K562 (cell line): Measurements from ENCODE around the gene ATCAY. TPM values are rescaled to one million over a fixed set of nuclear protein-coding genes. Genes with fewer than 3 reads are reported as not detected.

Experiments
- CHD1 ChIP-seq: fragments of 200-600 bp; sonication (generic); IDR thresholded peaks from one replicate; pipeline ENCODE4 v1.6.1; 2012; ENCODE audit warnings: mild to moderate bottlenecking, moderate library complexity, low read length, inconsistent platforms
- CSDE1 ChIP-seq, 2 experiments: fragments of 450-650 bp; IDR thresholded peaks; 2 replicates each; pipeline ENCODE4 v1.6.1; 2016; ENCODE audit warnings: mild to moderate bottlenecking in 1 of 2
- HDGF ChIP-seq: fragments of 450-650 bp; IDR thresholded peaks from 2 replicates; pipeline ENCODE4 v1.6.1; 2016
- HNRNPL ChIP-seq: fragments of 200-400 bp; formaldehyde crosslinking; IDR thresholded peaks from 2 replicates; pipeline ENCODE4 v1.6.1; 2017; ENCODE audit warnings: low read depth, mild to moderate bottlenecking, low read length
- KDM4B ChIP-seq, 2 experiments: fragments of 450-650 bp in 1 of 2; sonication (generic) in 1 of 2; IDR thresholded peaks; 2 replicates each; pipeline ENCODE4 v1.6.1; 2016 to 2017; ENCODE audit warnings: borderline replicate concordance in 2 of 2, antibody characterized with exemption in 1 of 2, low read depth in 1 of 2, mild to moderate bottlenecking in 1 of 2
- MAZ ChIP-seq, 2 experiments: fragments of 450-650 bp in 1 of 2; sonication (generic) in 1 of 2; formaldehyde crosslinking; IDR thresholded peaks in 1 of 2; conservative IDR thresholded peaks in 1 of 2; 2 replicates each; pipeline versions ENCODE4 v1.4.0 to v1.5.0; 2020; ENCODE audit warnings: mild to moderate bottlenecking in 1 of 2, missing genetic modification reagents in 1 of 2
- NONO ChIP-seq, 2 experiments: fragments of 200-400 bp in 1 of 2; fragments of 450-650 bp in 1 of 2; formaldehyde crosslinking in 1 of 2; IDR thresholded peaks; 2 replicates each; pipeline ENCODE4 v1.6.1; 2017; ENCODE audit warnings: low read depth in 2 of 2, mild to moderate bottlenecking in 2 of 2, moderate library complexity in 2 of 2, low read length in 1 of 2
- NR1H2 ChIP-seq: sonication (generic); formaldehyde crosslinking; IDR thresholded peaks from 2 replicates; pipeline ENCODE4 v1.4.0; 2020; ENCODE audit warnings: mild to moderate bottlenecking, missing genetic modification reagents
- NR3C1 ChIP-seq: sonication (generic); formaldehyde crosslinking; IDR thresholded peaks from 2 replicates; pipeline ENCODE4 v1.8.1; 2022; ENCODE audit warnings: missing genetic modification reagents
- NUFIP1 ChIP-seq: fragments of 450-650 bp; IDR thresholded peaks from 2 replicates; pipeline ENCODE4 v1.6.1; 2018; ENCODE audit not compliant: partially characterized antibody
- POLR2AphosphoS5 ChIP-seq: IDR thresholded peaks from 2 replicates; pipeline ENCODE4 v1.6.1; 2011; ENCODE audit warnings: mild to moderate bottlenecking, low read depth, low read length, moderate library complexity; ENCODE audit not compliant: control insufficient read depth, insufficient read depth
- ZNF165 ChIP-seq: fragments of 250-450 bp; sonication (Bioruptor Pico); IDR thresholded peaks from 2 replicates; pipeline ENCODE4 v1.4.0; 2020; ENCODE audit warnings: borderline replicate concordance
- ZNF280B ChIP-seq: fragments of 250-450 bp; sonication (Bioruptor Pico); IDR thresholded peaks from 2 replicates; pipeline ENCODE4 v1.5.1; 2021; ENCODE audit warnings: mild to moderate bottlenecking
- ZNF778 ChIP-seq: fragments of 450-650 bp; formaldehyde crosslinking; IDR thresholded peaks from 2 replicates; pipeline ENCODE4 v1.4.0; 2020; ENCODE audit warnings: mild to moderate bottlenecking, moderate library complexity
- polyA plus RNA-seq, 8 experiments: library from polyadenylated mRNA; depleted of rRNA in 4 of 8; stranded (reverse) in 5 of 8; unstranded in 3 of 8; fragments of >200 nt; fragmentation: Nextera tagmentation in 2 of 8; fragmentation: Illumina TruSeq in 1 of 8; extraction: Ambion mirVana in 2 of 8; extraction: Trizol in 1 of 8; gene quantifications; 2 replicates each; pipeline versions ENCODE4 v1.2.1 to v1.2.3, GENCODE V29; 2011 to 2014; ENCODE audit warnings: inconsistent platforms in 1 of 8, missing spikeins in 1 of 8
- total RNA-seq, 7 experiments: library from RNA; depleted of rRNA in 6 of 7; stranded (reverse); fragments of >200 nt in 6 of 7; fragmentation: Illumina TruSeq in 2 of 7; extraction: Trizol in 2 of 7; gene quantifications; 2 replicates each; pipeline versions ENCODE4 v1.2.1 to v1.2.3, GENCODE V29; 2011 to 2021; ENCODE audit warnings: low replicate concordance in 1 of 7
- TF ChIP-seq, protein P1 (sequence below): fragments of 200-800 bp; sonication (Bioruptor generic); IDR thresholded peaks from 2 replicates; pipeline ENCODE4 v1.6.1; 2017; ENCODE audit warnings: missing genetic modification characterization, missing compliant biosample characterization
- TF ChIP-seq, protein P2 (sequence below): fragments of 250-450 bp; sonication (Bioruptor Pico); IDR thresholded peaks from 2 replicates; pipeline ENCODE4 v1.5.0; 2020; ENCODE audit warnings: mild to moderate bottlenecking
- TF ChIP-seq, protein P3 (sequence below), 2 experiments: fragments of 450-650 bp; IDR thresholded peaks; 2 replicates each; pipeline ENCODE4 v1.6.1; 2016
- TF ChIP-seq, protein P4 (sequence below): fragments of 450-650 bp; IDR thresholded peaks from 2 replicates; pipeline ENCODE4 v1.7.1; 2018; ENCODE audit warnings: mild to moderate bottlenecking, low read depth; ENCODE audit not compliant: partially characterized antibody

ATCAY gene
- total and polyA plus RNA-seq, 9 of the 15 experiments (the other 6 are each of a cell fraction or from before 2014, with no cell fraction given) = not detected

- TF ChIP-seq CHD1 (no peak), NONO (IDR thresholded peaks at IDR 0.05; ENCODE audit: low read depth in 2 of 2, low read length in 1 of 2) (0 out of 4 replicates have a peak, but pooled peaks of 1 of the 2 experiments have one; percentile 33), HNRNPL (no peak), NR1H2 (CRISPR knock-in tag) (no peak), HDGF (no peak), MAZ (CRISPR knock-in tag; conservative IDR thresholded peaks at IDR 0.05 in 1 of 2, IDR thresholded peaks at IDR 0.05 in 1 of 2) (peak; percentile 52 to 72; a peak in 3 of 4 replicates), ZNF778 (no peak), NUFIP1 (no peak), KDM4B (IDR thresholded peaks at IDR 0.05; ENCODE audit: borderline replicate concordance in 2 of 2, low read depth in 1 of 2) (no peak), ZNF165 (CRISPR knock-in tag) (no peak), ZNF280B (CRISPR knock-in tag) (no peak), CSDE1 (IDR thresholded peaks at IDR 0.05) (no peak), NR3C1 (CRISPR knock-in tag) (no peak), POLR2AphosphoS5 (no peak)
- TF ChIP-seq, protein P1, sequence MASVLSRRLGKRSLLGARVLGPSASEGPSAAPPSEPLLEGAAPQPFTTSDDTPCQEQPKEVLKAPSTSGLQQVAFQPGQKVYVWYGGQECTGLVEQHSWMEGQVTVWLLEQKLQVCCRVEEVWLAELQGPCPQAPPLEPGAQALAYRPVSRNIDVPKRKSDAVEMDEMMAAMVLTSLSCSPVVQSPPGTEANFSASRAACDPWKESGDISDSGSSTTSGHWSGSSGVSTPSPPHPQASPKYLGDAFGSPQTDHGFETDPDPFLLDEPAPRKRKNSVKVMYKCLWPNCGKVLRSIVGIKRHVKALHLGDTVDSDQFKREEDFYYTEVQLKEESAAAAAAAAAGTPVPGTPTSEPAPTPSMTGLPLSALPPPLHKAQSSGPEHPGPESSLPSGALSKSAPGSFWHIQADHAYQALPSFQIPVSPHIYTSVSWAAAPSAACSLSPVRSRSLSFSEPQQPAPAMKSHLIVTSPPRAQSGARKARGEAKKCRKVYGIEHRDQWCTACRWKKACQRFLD (CRISPR knock-in tag) = no peak
- TF ChIP-seq, protein P2, sequence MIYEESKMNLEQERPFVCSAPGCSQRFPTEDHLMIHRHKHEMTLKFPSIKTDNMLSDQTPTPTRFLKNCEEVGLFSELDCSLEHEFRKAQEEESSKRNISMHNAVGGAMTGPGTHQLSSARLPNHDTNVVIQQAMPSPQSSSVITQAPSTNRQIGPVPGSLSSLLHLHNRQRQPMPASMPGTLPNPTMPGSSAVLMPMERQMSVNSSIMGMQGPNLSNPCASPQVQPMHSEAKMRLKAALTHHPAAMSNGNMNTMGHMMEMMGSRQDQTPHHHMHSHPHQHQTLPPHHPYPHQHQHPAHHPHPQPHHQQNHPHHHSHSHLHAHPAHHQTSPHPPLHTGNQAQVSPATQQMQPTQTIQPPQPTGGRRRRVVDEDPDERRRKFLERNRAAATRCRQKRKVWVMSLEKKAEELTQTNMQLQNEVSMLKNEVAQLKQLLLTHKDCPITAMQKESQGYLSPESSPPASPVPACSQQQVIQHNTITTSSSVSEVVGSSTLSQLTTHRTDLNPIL (CRISPR knock-in tag) = no peak
- TF ChIP-seq, protein P3, sequence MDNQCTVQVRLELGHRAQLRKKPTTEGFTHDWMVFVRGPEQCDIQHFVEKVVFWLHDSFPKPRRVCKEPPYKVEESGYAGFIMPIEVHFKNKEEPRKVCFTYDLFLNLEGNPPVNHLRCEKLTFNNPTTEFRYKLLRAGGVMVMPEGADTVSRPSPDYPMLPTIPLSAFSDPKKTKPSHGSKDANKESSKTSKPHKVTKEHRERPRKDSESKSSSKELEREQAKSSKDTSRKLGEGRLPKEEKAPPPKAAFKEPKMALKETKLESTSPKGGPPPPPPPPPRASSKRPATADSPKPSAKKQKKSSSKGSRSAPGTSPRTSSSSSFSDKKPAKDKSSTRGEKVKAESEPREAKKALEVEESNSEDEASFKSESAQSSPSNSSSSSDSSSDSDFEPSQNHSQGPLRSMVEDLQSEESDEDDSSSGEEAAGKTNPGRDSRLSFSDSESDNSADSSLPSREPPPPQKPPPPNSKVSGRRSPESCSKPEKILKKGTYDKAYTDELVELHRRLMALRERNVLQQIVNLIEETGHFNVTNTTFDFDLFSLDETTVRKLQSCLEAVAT (IDR thresholded peaks at IDR 0.05) = no peak
- TF ChIP-seq, protein P4, sequence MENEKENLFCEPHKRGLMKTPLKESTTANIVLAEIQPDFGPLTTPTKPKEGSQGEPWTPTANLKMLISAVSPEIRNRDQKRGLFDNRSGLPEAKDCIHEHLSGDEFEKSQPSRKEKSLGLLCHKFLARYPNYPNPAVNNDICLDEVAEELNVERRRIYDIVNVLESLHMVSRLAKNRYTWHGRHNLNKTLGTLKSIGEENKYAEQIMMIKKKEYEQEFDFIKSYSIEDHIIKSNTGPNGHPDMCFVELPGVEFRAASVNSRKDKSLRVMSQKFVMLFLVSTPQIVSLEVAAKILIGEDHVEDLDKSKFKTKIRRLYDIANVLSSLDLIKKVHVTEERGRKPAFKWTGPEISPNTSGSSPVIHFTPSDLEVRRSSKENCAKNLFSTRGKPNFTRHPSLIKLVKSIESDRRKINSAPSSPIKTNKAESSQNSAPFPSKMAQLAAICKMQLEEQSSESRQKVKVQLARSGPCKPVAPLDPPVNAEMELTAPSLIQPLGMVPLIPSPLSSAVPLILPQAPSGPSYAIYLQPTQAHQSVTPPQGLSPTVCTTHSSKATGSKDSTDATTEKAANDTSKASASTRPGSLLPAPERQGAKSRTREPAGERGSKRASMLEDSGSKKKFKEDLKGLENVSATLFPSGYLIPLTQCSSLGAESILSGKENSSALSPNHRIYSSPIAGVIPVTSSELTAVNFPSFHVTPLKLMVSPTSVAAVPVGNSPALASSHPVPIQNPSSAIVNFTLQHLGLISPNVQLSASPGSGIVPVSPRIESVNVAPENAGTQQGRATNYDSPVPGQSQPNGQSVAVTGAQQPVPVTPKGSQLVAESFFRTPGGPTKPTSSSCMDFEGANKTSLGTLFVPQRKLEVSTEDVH = no peak
Observed at GRCh38 chr19:3970808-3971598, 90.5 kb downstream of the ATCAY start, which contains the start of gene DAPK3 (continued).
